Left colon (tissue), 2 donors: ENCODE results near the gene PRSS3. TPM values are rescaled to one million over a fixed set of nuclear protein-coding genes. Genes with fewer than 3 reads are reported as not detected.
"Not testable (repeated sequence)": the region's sequence is repeated elsewhere in the genome, so short reads cannot be mapped to it uniquely, and the experiment has no call there.

ENCODE experiments used
- ATAC-seq: fragments of 200-7000 bp; cut with Tn5 transposase; one replicate; pipeline ENCODE4 v1.9.1; 2020; ENCODE audit warnings: mild to moderate bottlenecking, moderate library complexity
- DNase-seq, 2 donors: peaks; one replicate each; pipeline ENCODE4 v3.0.0-alpha.2; 2020
- intact Hi-C, 2 donors: fragments of 100-400 bp; cut with DNase I in 1 of 2; cut with micrococcal nuclease in 1 of 2; formaldehyde crosslinking; loops; one replicate each; pipeline versions ENCODE4 v1.11.2 to v1.14.0; 2022; cut with DNase I, micrococcal nuclease
- long read RNA-seq: library from polyadenylated mRNA; unstranded; transcript quantifications from one replicate; pipeline ENCODE4 v2.0.0, GENCODE V29; 2021
- total RNA-seq, 2 donors: library from RNA; stranded (reverse); fragmentation: NEBNext Ultra II Directional; extraction: Animal tissue kit (Norgen Biotek cat#: 25700); gene quantifications; one replicate each; pipeline ENCODE4 v1.2.1, GENCODE V29; 2021
- donor health status: DM: no; HTN: no; CAD: no.
- donor health status: DM: yes; HTN: yes; CAD: no.

PRSS3 gene
- total RNA-seq = 100 to 1,000 TPM; 244 to 310 TPM
- long read RNA-seq, transcript PRSS3-202 (5 exons, 966 nt) = major isoform, 108 of 139 reads
- long read RNA-seq, partial matches to known transcripts = 14 of 139 reads
- long read RNA-seq, other reads (novel, unspliced or antisense) = 17 of 139 reads

GRCh38 chr9:33795281-33795680 is at the start of gene PRSS3:
Gene PRSS3 (plus strand): TSS chr9:33795561. CDS start chr9:33795574, 13 bp downstream.
- DNase-seq (no peak), ATAC-seq (peak; percentile 28)
- intact Hi-C loops = no loop called here

GRCh38 chr9:33748633-33749304 is 46.6 kb upstream of the PRSS3 start:
- intact Hi-C loops = no loop called here
- DNase-seq (no peak), ATAC-seq (no peak)

- intact Hi-C loops, DNase-seq, ATAC-seq: not testable (repeated sequence)
Observed at GRCh38 chr9:33749305-33749654, 46.1 kb upstream of the PRSS3 start.

GRCh38 chr9:33750307-33750838 is 45.0 kb upstream of the PRSS3 start:
- intact Hi-C loops = no loop called here
- ATAC-seq (peak; percentile 65), DNase-seq (peak; percentile 52 to 72)

- intact Hi-C loops = no loop called here
- peak; percentile 14 for ATAC-seq
- peak in 1 of 2 donors; percentile 29 for DNase-seq
Observed at GRCh38 chr9:33750839-33751339, 44.5 kb upstream of the PRSS3 start.

- intact Hi-C loops = no loop called here
- ATAC-seq (peak; percentile 70), DNase-seq (peak; percentile 36 to 60)
Observed at GRCh38 chr9:33751536-33752129, 43.7 kb upstream of the PRSS3 start.

GRCh38 chr9:33752130-33752637 is 43.2 kb upstream of the PRSS3 start:
- intact Hi-C loops = no loop called here
- peak; percentile 75 for ATAC-seq
- peak in 1 of 2 donors; percentile 23 for DNase-seq

- ATAC-seq = peak; percentile 5
Observed at GRCh38 chr9:33752789-33753188, 42.6 kb upstream of the PRSS3 start.

GRCh38 chr9:33759648-33760047 is 35.7 kb upstream of the PRSS3 start:
- DNase-seq, intact Hi-C loops: not testable (repeated sequence)
- ATAC-seq = peak; percentile 56

More at GRCh38 chr9:33752789-33753188, 42.6 kb upstream of the PRSS3 start:
- intact Hi-C loops, DNase-seq: not testable (repeated sequence)

- intact Hi-C loops = no loop called here
- no peak for ATAC-seq
- DNase-seq = no peak
Observed at GRCh38 chr9:33762343-33762742, 33.0 kb upstream of the PRSS3 start.

GRCh38 chr9:33763709-33764108 is 31.7 kb upstream of the PRSS3 start:
- peak; percentile 81 for ATAC-seq
- DNase-seq, intact Hi-C loops: not testable (repeated sequence)

GRCh38 chr9:33765411-33765810 is 29.9 kb upstream of the PRSS3 start:
- ATAC-seq = no peak
- no peak for DNase-seq
- intact Hi-C loops = no loop called here

GRCh38 chr9:33770156-33770880 is 25.0 kb upstream of the PRSS3 start:
- DNase-seq, intact Hi-C loops: not testable (repeated sequence)
- ATAC-seq = peak; percentile 62

- ATAC-seq, intact Hi-C loops, DNase-seq: not testable (repeated sequence)
Observed at GRCh38 chr9:33773135-33773534, 22.2 kb upstream of the PRSS3 start.

- ATAC-seq = peak; percentile 62
- intact Hi-C loops, DNase-seq: not testable (repeated sequence)
Observed at GRCh38 chr9:33774074-33774659, 21.2 kb upstream of the PRSS3 start.

GRCh38 chr9:33776578-33776977 is 18.8 kb upstream of the PRSS3 start:
- no peak for ATAC-seq
- intact Hi-C loops = no loop called here
- no peak for DNase-seq

GRCh38 chr9:33778700-33779351 is 16.5 kb upstream of the PRSS3 start:
- intact Hi-C loops = no loop called here
- DNase-seq = peak in 1 of 2 donors; percentile 32
- ATAC-seq = peak; percentile 73

- ATAC-seq (no peak), DNase-seq (no peak)
- intact Hi-C loops = no loop called here
Observed at GRCh38 chr9:33780276-33780675, 15.1 kb upstream of the PRSS3 start.
